MM.1S (cell line): ENCODE data around the gene LYPD5.

Experiments used
- DNase-seq: peaks from one replicate; pipeline ENCODE4 v3.0.0-alpha.2; 2015
- H2AFZ ChIP-seq: fragments of 300-600 bp; sonication (generic); 2 replicates; pipeline ENCODE4 v1.6.0; 2016; ENCODE audit warnings: antibody characterized with exemption, low read length
- H3F3A ChIP-seq: fragments of 300-600 bp; sonication (generic); 2 replicates; pipeline ENCODE4 v1.6.1; 2016; ENCODE audit warnings: mild to moderate bottlenecking, antibody characterized with exemption, low read length, moderate library complexity, mixed read lengths; ENCODE audit not compliant: insufficient read depth
- H3K27ac ChIP-seq: fragments of 300-600 bp; sonication (generic); 2 replicates; pipeline ENCODE4 v1.5.1; 2016; ENCODE audit warnings: mild to moderate bottlenecking, low read length
- H3K27me3 ChIP-seq: fragments of 300-600 bp; sonication (generic); replicated peaks from 2 replicates; pipeline ENCODE4 v1.6.0; 2016; ENCODE audit warnings: low read length; ENCODE audit not compliant: insufficient read depth
- H3K36me3 ChIP-seq: fragments of 300-600 bp; sonication (generic); replicated peaks from 2 replicates; pipeline ENCODE4 v1.6.1; 2016; ENCODE audit warnings: mild to moderate bottlenecking, low read length, mixed read lengths; ENCODE audit not compliant: insufficient read depth
- H3K4me1 ChIP-seq: fragments of 300-600 bp; sonication (generic); 2 replicates; pipeline ENCODE4 v1.6.1; 2016; ENCODE audit warnings: low read length, mixed read lengths
- H3K4me2 ChIP-seq: fragments of 300-600 bp; sonication (generic); 2 replicates; pipeline ENCODE4 v1.6.0; 2016; ENCODE audit warnings: low read depth, low read length
- H3K4me3 ChIP-seq: fragments of 300-600 bp; sonication (generic); 2 replicates; pipeline ENCODE4 v1.5.1; 2016; ENCODE audit warnings: low read length, mixed read lengths
- H3K79me2 ChIP-seq: fragments of 300-600 bp; sonication (generic); 2 replicates; pipeline ENCODE4 v1.6.1; 2016; ENCODE audit warnings: mixed run types, low read length, mixed read lengths
- H3K9ac ChIP-seq: fragments of 300-600 bp; sonication (generic); 2 replicates; pipeline ENCODE4 v1.6.1; 2016; ENCODE audit warnings: low read length, mixed read lengths
- H3K9me2 ChIP-seq: fragments of 300-600 bp; sonication (generic); replicated peaks from 2 replicates; pipeline ENCODE4 v1.6.1; 2016; ENCODE audit warnings: mild to moderate bottlenecking, low read length, mixed read lengths; ENCODE audit not compliant: insufficient read depth
- H3K9me3 ChIP-seq: fragments of 300-600 bp; sonication (generic); replicated peaks from 2 replicates; pipeline ENCODE4 v1.6.1; 2016; ENCODE audit warnings: mild to moderate bottlenecking, low read length, mixed read lengths; ENCODE audit not compliant: insufficient read depth
- H4K20me1 ChIP-seq: fragments of 300-600 bp; sonication (generic); 2 replicates; pipeline ENCODE4 v1.6.1; 2016; ENCODE audit warnings: mild to moderate bottlenecking, low read length, moderate library complexity, mixed read lengths; ENCODE audit not compliant: insufficient read depth
- EZH2 ChIP-seq: fragments of 300-600 bp; sonication (generic); optimal IDR thresholded peaks from 2 replicates; pipeline ENCODE3; 2017; ENCODE audit warnings: low read depth, mild to moderate bottlenecking, antibody characterized with exemption, low read length, mixed read lengths
- EZH2phosphoT487 ChIP-seq: fragments of 300-600 bp; sonication (generic); IDR thresholded peaks from 2 replicates; pipeline ENCODE4 v1.6.1; 2018; ENCODE audit warnings: antibody characterized with exemption, low read length
- TF ChIP-seq, protein P1 (sequence below): fragments of 300-600 bp; sonication (generic); IDR thresholded peaks from 2 replicates; pipeline ENCODE4 v1.5.1; 2016; ENCODE audit warnings: antibody characterized with exemption, low read length, mixed read lengths

Gene LYPD5

GRCh38 chr19:43768273-43769050, 33.8 kb downstream of the LYPD5 start:
- Histone ChIP-seq H4K20me1 (no peaks in the 10 kb centered on the region), H3F3A (peaks cover 19% of the 10 kb centered on the region), H3K27me3 (no peaks in the 10 kb centered on the region), H3K79me2 (no peaks in the 10 kb centered on the region), H3K9ac (no peak overlapping the region), H3K4me3 (no peak overlapping the region), H3K9me3 (no peaks in the 10 kb centered on the region), H3K27ac (no peak overlapping the region), H3K36me3 (no peaks in the 10 kb centered on the region), H3K4me2 (no peak overlapping the region), H3K9me2 (no peaks in the 10 kb centered on the region), H3K4me1 (peaks cover 32% of the 10 kb centered on the region), H2AFZ (no peak overlapping the region)
- TF ChIP-seq, protein P1, sequence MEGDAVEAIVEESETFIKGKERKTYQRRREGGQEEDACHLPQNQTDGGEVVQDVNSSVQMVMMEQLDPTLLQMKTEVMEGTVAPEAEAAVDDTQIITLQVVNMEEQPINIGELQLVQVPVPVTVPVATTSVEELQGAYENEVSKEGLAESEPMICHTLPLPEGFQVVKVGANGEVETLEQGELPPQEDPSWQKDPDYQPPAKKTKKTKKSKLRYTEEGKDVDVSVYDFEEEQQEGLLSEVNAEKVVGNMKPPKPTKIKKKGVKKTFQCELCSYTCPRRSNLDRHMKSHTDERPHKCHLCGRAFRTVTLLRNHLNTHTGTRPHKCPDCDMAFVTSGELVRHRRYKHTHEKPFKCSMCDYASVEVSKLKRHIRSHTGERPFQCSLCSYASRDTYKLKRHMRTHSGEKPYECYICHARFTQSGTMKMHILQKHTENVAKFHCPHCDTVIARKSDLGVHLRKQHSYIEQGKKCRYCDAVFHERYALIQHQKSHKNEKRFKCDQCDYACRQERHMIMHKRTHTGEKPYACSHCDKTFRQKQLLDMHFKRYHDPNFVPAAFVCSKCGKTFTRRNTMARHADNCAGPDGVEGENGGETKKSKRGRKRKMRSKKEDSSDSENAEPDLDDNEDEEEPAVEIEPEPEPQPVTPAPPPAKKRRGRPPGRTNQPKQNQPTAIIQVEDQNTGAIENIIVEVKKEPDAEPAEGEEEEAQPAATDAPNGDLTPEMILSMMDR, result no peak
- TF ChIP-seq EZH2 (no peak), EZH2phosphoT487 (no peak)
- no peak for DNase-seq

DNA sequence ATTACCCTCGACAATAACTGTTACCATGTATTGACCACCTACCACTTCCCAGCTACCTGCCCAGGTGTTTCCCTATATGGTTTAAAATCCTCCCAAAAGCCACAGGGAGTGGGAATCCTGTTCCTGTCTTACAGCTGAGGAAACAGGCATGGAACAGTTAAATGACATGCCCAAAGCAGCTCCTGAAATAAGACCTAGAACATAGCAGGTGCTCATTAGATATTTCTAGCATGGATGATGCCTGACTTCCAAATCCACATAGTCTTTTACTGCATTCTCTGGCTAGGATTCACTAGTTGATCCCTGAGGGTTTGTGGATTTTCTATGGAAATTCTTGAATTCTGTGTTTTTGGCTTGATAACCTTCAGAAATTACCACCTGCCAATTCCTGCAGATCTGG, 34.4 kb downstream of the LYPD5 start:
- Histone ChIP-seq H4K20me1 (no peaks in the 10 kb centered on the region), H3K9me3 (no peaks in the 10 kb centered on the region), H3F3A (peaks cover 19% of the 10 kb centered on the region), H3K27ac (no peak overlapping the region), H3K4me1 (peaks cover 32% of the 10 kb centered on the region), H3K36me3 (no peaks in the 10 kb centered on the region), H3K9me2 (no peaks in the 10 kb centered on the region), H3K79me2 (no peaks in the 10 kb centered on the region), H2AFZ (no peak overlapping the region), H3K4me3 (no peak overlapping the region), H3K9ac (no peak overlapping the region), H3K4me2 (no peak overlapping the region), H3K27me3 (no peaks in the 10 kb centered on the region)
- TF ChIP-seq EZH2 (no peak), EZH2phosphoT487 (no peak)
- TF ChIP-seq, protein P1, result no peak
- DNase-seq, result no peak

- no peak overlapping the region; the same call in 1 of the 2 replicates for H3K27ac ChIP-seq
- H3K4me2 ChIP-seq, result no peak overlapping the region
- TF ChIP-seq EZH2 (no peak), EZH2phosphoT487 (no peak)
- TF ChIP-seq, protein P1, result no peak
- H3K27me3 ChIP-seq, result no peaks in the 10 kb centered on the region
- H3K9me3 ChIP-seq, result no peaks in the 10 kb centered on the region
- no peaks in the 10 kb centered on the region for H3K36me3 ChIP-seq
- H4K20me1 ChIP-seq, result no peaks in the 10 kb centered on the region
- H3F3A ChIP-seq, result peaks cover 19% of the 10 kb centered on the region
- H3K79me2 ChIP-seq, result no peaks in the 10 kb centered on the region
- H2AFZ ChIP-seq, result no peak overlapping the region
- DNase-seq, result no peak
- H3K9ac ChIP-seq, result no peak overlapping the region
- no peak overlapping the region for H3K4me3 ChIP-seq
- H3K9me2 ChIP-seq, result no peaks in the 10 kb centered on the region
- H3K4me1 ChIP-seq, result peaks cover 32% of the 10 kb centered on the region
These were observed 34.9 kb downstream of the LYPD5 start for GRCh38 chr19:43767316-43767715.
